Measurements from ENCODE around the gene RYR2.

RYR2 gene

GRCh38 chr1:237779356-237779755 is 737.4 kb downstream of the RYR2 start:
- no peak overlapping the region for H3K4me3 ChIP-seq
- no peak overlapping the region for H3K27ac ChIP-seq
- TF ChIP-seq, protein P1, sequence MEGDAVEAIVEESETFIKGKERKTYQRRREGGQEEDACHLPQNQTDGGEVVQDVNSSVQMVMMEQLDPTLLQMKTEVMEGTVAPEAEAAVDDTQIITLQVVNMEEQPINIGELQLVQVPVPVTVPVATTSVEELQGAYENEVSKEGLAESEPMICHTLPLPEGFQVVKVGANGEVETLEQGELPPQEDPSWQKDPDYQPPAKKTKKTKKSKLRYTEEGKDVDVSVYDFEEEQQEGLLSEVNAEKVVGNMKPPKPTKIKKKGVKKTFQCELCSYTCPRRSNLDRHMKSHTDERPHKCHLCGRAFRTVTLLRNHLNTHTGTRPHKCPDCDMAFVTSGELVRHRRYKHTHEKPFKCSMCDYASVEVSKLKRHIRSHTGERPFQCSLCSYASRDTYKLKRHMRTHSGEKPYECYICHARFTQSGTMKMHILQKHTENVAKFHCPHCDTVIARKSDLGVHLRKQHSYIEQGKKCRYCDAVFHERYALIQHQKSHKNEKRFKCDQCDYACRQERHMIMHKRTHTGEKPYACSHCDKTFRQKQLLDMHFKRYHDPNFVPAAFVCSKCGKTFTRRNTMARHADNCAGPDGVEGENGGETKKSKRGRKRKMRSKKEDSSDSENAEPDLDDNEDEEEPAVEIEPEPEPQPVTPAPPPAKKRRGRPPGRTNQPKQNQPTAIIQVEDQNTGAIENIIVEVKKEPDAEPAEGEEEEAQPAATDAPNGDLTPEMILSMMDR (IDR thresholded peaks at IDR 0.05) = no peak
- DNase-seq (ENCODE audit: low spot score) = no peak

GRCh38 chr1:237786066-237786719 is 744.2 kb downstream of the RYR2 start:
- Histone ChIP-seq H3K27ac (no peak overlapping the region), H3K4me3 (no peak overlapping the region)
- TF ChIP-seq, protein P1 (IDR thresholded peaks at IDR 0.05) = no peak
- no peak for DNase-seq (ENCODE audit: low spot score)

- H3K4me3 ChIP-seq = no peak overlapping the region
- DNase-seq (ENCODE audit: low spot score) = no peak
- no peak overlapping the region for H3K27ac ChIP-seq
- TF ChIP-seq, protein P1 (IDR thresholded peaks at IDR 0.05) = no peak
Observed at GRCh38 chr1:237788069-237788468, 746.1 kb downstream of the RYR2 start.

DNA sequence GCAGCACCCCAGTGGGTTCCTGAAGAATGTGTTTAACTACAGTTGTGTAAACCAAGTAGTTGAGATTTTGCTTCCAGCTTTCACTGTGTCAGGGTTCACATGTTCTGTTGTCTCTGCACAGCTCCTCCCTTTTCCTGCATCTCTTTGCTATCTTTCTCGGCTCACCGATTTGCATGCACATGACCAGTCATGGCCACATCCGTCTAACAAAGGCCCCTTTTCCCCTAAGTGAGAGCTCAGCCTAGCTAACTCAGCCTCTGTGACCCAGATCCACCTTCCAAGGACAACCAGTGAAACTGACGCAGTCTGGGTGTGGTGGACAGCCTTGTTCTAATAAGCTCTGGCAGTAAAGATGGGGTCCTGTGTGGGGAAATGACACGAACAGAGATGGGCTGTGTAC is 747.6 kb downstream of the RYR2 start:
- TF ChIP-seq, protein P1 (IDR thresholded peaks at IDR 0.05) = no peak
- no peak for DNase-seq (ENCODE audit: low spot score)

DNA sequence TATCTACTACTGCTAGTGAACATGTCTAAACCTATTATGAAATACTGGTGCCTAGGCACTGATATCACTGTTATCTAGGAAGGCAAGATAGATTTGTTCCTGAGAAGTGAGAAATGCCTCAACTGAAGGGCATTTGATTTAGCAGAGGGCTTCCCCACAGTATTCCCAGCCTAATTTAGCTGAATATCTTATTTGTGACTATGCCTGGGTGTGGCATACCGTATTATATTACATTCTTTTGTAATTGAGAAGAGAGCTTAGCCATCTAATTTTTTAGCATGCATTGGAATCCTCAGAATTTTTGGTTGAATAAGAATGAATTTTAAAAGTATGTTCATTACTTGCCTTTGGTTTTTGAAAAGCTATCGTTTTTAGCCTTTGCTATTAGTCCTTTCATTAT is 749.6 kb downstream of the RYR2 start:
- Histone ChIP-seq H3K27ac (no peak overlapping the region), H3K4me3 (no peak overlapping the region)
- DNase-seq (ENCODE audit: low spot score) = no peak
- TF ChIP-seq, protein P1 (IDR thresholded peaks at IDR 0.05) = no peak

More for the DNA sequence above, 747.6 kb downstream of the RYR2 start:
- no peak overlapping the region for H3K27ac ChIP-seq
- no peak overlapping the region for H3K4me3 ChIP-seq

GRCh38 chr1:237792149-237792548 is 750.2 kb downstream of the RYR2 start:
- no peak overlapping the region for H3K27ac ChIP-seq
- no peak for DNase-seq (ENCODE audit: low spot score)
- H3K4me3 ChIP-seq = no peak overlapping the region
- TF ChIP-seq, protein P1 (IDR thresholded peaks at IDR 0.05) = no peak

GRCh38 chr1:237792726-237793125 is 750.7 kb downstream of the RYR2 start:
- TF ChIP-seq, protein P1 (IDR thresholded peaks at IDR 0.05) = no peak
- no peak for DNase-seq (ENCODE audit: low spot score)

More at GRCh38 chr1:237792726-237793125, 750.7 kb downstream of the RYR2 start:
- H3K27ac ChIP-seq = no peak overlapping the region
- H3K4me3 ChIP-seq = no peak overlapping the region
